ENCODE results near the gene PSMB11.

The PSMB11 gene, protein sequence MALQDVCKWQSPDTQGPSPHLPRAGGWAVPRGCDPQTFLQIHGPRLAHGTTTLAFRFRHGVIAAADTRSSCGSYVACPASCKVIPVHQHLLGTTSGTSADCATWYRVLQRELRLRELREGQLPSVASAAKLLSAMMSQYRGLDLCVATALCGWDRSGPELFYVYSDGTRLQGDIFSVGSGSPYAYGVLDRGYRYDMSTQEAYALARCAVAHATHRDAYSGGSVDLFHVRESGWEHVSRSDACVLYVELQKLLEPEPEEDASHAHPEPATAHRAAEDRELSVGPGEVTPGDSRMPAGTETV

DNA sequence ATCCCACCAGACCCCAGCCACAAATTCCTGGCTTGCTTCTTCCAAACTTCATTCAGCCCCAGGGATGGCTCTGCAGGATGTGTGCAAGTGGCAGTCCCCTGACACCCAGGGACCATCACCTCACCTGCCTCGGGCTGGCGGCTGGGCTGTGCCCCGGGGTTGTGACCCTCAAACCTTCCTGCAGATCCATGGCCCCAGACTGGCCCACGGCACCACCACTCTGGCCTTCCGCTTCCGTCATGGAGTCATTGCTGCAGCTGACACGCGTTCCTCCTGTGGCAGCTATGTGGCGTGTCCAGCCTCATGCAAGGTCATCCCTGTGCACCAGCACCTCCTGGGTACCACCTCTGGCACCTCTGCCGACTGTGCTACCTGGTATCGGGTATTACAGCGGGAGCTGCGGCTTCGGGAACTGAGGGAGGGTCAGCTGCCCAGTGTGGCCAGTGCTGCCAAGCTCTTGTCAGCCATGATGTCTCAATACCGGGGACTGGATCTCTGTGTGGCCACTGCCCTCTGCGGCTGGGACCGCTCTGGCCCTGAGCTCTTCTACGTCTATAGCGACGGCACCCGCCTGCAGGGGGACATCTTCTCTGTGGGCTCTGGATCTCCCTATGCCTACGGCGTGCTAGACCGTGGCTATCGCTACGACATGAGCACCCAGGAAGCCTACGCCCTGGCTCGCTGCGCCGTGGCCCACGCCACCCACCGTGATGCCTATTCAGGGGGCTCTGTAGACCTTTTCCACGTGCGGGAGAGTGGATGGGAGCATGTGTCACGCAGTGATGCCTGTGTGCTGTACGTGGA is at the start of gene PSMB11:
PSMB11 (plus strand) TSS at position 51 of the 804 bp plus-strand sequence; CDS start at position 65, 14 bp downstream.
- H3K36me3 ChIP-seq = no peaks in the 10 kb centered on the region
- TF ChIP-seq, protein P1, sequence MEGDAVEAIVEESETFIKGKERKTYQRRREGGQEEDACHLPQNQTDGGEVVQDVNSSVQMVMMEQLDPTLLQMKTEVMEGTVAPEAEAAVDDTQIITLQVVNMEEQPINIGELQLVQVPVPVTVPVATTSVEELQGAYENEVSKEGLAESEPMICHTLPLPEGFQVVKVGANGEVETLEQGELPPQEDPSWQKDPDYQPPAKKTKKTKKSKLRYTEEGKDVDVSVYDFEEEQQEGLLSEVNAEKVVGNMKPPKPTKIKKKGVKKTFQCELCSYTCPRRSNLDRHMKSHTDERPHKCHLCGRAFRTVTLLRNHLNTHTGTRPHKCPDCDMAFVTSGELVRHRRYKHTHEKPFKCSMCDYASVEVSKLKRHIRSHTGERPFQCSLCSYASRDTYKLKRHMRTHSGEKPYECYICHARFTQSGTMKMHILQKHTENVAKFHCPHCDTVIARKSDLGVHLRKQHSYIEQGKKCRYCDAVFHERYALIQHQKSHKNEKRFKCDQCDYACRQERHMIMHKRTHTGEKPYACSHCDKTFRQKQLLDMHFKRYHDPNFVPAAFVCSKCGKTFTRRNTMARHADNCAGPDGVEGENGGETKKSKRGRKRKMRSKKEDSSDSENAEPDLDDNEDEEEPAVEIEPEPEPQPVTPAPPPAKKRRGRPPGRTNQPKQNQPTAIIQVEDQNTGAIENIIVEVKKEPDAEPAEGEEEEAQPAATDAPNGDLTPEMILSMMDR (IDR thresholded peaks at IDR 0.05) = no peak
- no peaks in the 10 kb centered on the region for H3K27me3 ChIP-seq
- H3K9me3 ChIP-seq = no peaks in the 10 kb centered on the region
- H3K27ac ChIP-seq = no peak within 1 kb of the TSS
- no peak within 1 kb of the TSS for H3K4me3 ChIP-seq (ENCODE audit: low read depth in 1 of 2, low read length in 1 of 2)
- H3K4me1 ChIP-seq (ENCODE audit: control insufficient read depth in 1 of 2, insufficient read depth in 1 of 2, low read depth in 1 of 2, low read length in 1 of 2) = no peaks in the 10 kb centered on the region

DNA sequence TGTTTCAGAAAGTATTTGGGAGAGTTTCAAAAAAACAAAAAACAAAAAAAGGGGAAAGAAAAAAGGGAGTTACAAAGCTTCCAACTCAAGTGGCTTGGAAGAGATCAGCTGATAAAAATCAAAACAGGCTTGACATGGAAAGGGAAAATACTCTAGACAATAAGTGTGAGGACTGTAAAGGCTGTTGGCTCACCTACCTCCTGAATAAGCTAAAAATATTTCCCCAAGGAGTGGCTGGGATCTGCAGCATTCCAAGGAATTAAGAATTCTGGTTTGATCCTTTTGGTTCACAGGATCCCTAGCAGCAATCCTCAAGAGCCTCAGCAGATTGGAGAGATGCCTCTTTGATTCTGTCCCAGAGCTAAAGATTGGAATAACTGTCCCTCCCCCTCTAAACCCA is 48.5 kb upstream of the PSMB11 start:
- Histone ChIP-seq H3K4me3 (ENCODE audit: low read depth in 1 of 2, low read length in 1 of 2) (no peak overlapping the region), H3K4me1 (ENCODE audit: control insufficient read depth in 1 of 2, insufficient read depth in 1 of 2, low read depth in 1 of 2, low read length in 1 of 2) (no peaks in the 10 kb centered on the region), H3K9me3 (no peaks in the 10 kb centered on the region), H3K27ac (no peak overlapping the region), H3K27me3 (no peaks in the 10 kb centered on the region), H3K36me3 (peaks cover 54% of the 10 kb centered on the region)
- TF ChIP-seq, protein P1 (IDR thresholded peaks at IDR 0.05) = no peak

DNA sequence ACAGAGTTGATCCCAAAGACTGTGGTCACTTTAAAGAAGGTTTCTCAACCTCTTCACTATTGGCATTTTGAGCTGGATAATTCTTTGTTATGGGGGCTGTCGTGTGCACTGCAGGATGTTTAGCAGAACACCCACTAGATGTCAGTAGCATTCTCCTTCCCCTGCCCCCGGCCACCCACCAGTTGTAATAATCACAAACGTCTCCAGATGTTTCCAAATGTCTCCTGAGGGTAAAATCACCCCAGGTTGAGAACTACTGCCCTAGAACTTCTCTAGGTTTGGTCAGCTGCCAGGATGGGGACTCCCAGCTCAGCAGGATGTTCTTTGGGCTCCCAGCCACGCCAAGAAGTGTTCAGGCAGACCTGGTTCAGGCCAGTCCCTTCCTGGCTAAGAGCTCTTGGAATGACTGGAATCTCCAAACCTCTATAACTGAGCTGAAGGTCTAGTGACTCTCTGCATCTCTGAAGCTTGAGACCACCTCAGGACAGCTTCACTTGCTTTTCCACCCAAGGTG is 47.2 kb upstream of the PSMB11 start:
- TF ChIP-seq, protein P1 (IDR thresholded peaks at IDR 0.05) = no peak

DNA sequence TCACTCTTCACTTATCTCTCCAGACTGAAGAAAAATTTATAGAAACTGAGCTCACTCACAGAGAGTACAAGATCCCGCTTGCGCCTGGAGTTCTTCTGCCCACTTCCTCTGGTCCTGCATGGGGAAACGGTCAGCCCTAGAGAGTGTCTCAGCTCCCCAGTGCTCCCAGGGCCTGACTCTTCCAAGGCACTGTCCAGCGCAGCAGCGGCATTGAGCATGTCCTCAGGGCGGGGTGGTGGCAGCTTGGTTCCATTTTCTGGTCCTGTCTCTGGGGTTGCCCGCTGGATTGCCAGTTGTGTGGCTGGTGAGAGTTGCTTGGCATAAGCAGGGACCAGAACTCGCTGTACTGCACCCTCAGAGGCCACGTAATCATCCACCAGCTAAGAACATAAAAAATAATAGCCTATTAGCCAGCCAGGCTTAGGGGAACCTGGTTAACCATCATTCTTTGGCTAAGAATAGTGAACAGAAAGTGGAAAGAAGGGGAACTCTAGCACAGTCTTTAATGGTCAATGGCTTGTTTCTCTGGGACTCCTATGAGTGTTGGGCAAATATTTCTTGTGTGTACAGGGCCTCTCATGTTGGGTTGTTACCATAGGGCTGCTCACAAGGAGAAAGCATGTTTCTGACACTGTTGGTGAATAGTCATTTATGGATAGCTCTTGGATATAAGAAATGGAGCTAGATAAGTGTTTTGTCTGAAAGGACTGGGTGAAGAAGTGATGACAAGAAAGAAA is 46.0 kb upstream of the PSMB11 start:
- no peaks in the 10 kb centered on the region for H3K9me3 ChIP-seq
- H3K4me1 ChIP-seq (ENCODE audit: control insufficient read depth in 1 of 2, insufficient read depth in 1 of 2, low read depth in 1 of 2, low read length in 1 of 2) = no peaks in the 10 kb centered on the region
- H3K4me3 ChIP-seq (ENCODE audit: low read depth in 1 of 2, low read length in 1 of 2) = no peak overlapping the region
- H3K27me3 ChIP-seq = no peaks in the 10 kb centered on the region
- peaks cover 48% of the 10 kb centered on the region for H3K36me3 ChIP-seq
- H3K27ac ChIP-seq = no peak overlapping the region
- TF ChIP-seq, protein P1 (IDR thresholded peaks at IDR 0.05) = no peak

More for the DNA sequence above, 47.2 kb upstream of the PSMB11 start:
- Histone ChIP-seq H3K4me1 (ENCODE audit: control insufficient read depth in 1 of 2, insufficient read depth in 1 of 2, low read depth in 1 of 2, low read length in 1 of 2) (no peaks in the 10 kb centered on the region), H3K4me3 (ENCODE audit: low read depth in 1 of 2, low read length in 1 of 2) (no peak overlapping the region), H3K9me3 (no peaks in the 10 kb centered on the region), H3K27ac (no peak overlapping the region), H3K27me3 (no peaks in the 10 kb centered on the region), H3K36me3 (peaks cover 52% of the 10 kb centered on the region)

Measured in neutrophil (primary cell).